Measurements from ENCODE around the gene CEP104. TPM values are rescaled to one million over a fixed set of nuclear protein-coding genes. Genes with fewer than 3 reads are reported as not detected.

CEP104 gene
- total RNA-seq, 3 donors from 2014 or later, result 24.0 to 33.8 (median 30.5) TPM

DNA sequence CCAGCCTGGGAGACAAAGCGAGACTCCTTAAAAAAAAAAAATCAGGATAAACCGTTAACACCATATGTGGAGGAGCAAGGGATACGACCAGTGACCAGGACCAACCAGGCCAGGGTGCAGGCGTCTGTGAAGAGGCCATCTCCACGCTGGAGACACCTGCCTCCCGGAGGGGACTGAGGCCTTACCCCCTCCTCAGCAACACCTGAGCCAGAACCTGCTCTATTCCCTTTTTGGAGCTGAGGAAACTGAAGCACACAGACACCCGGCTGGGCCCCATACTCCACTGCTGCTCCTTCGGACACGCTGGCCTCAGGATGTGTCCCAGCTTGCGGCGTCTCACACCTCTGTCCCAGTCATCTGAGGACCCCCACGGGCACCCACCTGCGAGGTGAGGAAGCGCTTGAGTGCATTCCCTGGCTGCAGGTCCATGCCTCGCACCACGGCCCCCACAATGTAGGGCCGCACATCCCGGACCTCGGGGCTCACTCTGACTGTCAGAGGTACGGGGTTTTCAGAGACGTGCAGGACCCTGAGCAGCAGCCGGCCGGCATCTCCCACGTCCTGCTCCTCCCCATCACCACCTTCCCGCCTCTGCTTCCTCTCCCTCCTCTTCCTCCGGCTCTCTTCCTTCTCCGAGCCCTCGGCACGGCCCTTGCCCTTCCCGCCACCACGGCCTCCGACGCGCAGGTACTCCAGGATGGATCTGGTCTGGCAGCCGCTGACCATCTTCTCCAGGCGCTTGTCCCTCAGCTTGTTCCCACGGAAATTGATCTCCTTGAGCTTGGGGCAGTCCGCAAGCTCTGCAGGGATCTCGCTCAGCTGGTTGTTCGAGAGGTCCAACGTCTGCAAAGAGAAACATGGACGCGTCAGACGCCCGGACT is 70.3 kb downstream of the CEP104 start:
- no peak for TF ChIP-seq POLR2A (IDR thresholded peaks at IDR 0.05)
- TF ChIP-seq, protein P1, sequence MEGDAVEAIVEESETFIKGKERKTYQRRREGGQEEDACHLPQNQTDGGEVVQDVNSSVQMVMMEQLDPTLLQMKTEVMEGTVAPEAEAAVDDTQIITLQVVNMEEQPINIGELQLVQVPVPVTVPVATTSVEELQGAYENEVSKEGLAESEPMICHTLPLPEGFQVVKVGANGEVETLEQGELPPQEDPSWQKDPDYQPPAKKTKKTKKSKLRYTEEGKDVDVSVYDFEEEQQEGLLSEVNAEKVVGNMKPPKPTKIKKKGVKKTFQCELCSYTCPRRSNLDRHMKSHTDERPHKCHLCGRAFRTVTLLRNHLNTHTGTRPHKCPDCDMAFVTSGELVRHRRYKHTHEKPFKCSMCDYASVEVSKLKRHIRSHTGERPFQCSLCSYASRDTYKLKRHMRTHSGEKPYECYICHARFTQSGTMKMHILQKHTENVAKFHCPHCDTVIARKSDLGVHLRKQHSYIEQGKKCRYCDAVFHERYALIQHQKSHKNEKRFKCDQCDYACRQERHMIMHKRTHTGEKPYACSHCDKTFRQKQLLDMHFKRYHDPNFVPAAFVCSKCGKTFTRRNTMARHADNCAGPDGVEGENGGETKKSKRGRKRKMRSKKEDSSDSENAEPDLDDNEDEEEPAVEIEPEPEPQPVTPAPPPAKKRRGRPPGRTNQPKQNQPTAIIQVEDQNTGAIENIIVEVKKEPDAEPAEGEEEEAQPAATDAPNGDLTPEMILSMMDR (IDR thresholded peaks at IDR 0.05), result no peak
- no peak for TF ChIP-seq POLR2AphosphoS5 (IDR thresholded peaks at IDR 0.05)
- intact Hi-C loops (cut with DNase I; ENCODE audit: low total_unique reads), result no loop called here
- no peaks in the 10 kb centered on the region for H3K9me3 ChIP-seq
- peaks cover 0 to 6% of the 10 kb centered on the region in 2 donors for H3K4me1 ChIP-seq
- no peak overlapping the region for H3K4me3 ChIP-seq
- no peak for DNase-seq (ENCODE audit: low spot score in 2 of 2)
- no peak overlapping the region for H3K27ac ChIP-seq
- no peaks in the 10 kb centered on the region for H3K27me3 ChIP-seq
- peaks cover 5% of the 10 kb centered on the region for H3K36me3 ChIP-seq

DNA sequence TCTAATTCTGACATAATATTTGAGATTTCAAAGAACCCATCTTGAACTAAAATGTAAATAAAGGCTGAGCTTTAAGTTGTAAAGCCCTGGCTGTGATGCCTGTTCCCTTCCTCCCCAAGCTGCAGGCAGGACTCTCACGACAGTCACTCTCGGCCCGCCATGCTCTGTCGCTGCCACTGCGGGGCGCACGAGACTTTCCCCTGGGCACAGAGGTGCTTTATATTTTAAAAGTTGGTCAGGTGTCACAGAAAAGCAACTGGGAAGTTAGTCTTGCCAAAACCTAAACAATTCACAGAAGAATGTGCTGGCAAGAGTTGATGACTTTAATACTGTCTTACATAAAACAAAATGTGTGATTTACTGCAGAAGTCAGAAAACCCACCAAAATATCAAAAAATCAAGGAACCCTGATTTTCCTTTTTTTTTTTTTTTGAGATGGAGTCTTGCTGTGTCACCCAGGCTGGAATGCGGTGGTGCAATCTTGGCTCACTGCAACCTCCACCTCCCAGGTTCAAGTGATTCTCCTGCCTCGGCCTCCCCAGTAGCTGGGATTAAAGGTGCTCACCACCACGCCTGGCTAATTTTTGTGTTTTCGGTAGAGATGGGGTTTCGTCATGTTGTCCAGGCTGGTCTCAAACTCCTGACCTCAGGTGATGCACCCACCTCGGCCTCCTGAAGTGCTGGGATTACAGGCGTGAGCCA is 71.4 kb downstream of the CEP104 start:
- DNase-seq (ENCODE audit: low spot score in 2 of 2), result peak in 1 of 2 donors; percentile 33
- TF ChIP-seq, protein P1 (IDR thresholded peaks at IDR 0.05), result peak in 1 of 3 donors; percentile 43
- no peak for TF ChIP-seq POLR2A (IDR thresholded peaks at IDR 0.05)
- TF ChIP-seq POLR2AphosphoS5 (IDR thresholded peaks at IDR 0.05), result no peak
- H3K36me3 ChIP-seq, result peaks cover 5% of the 10 kb centered on the region
- no peaks in the 10 kb centered on the region for H3K27me3 ChIP-seq
- H3K27ac ChIP-seq, result no peak overlapping the region
- peaks cover 0 to 6% of the 10 kb centered on the region in 2 donors for H3K4me1 ChIP-seq
- no peak overlapping the region for H3K4me3 ChIP-seq
- H3K9me3 ChIP-seq, result no peaks in the 10 kb centered on the region
- intact Hi-C loops (cut with DNase I; ENCODE audit: low total_unique reads), result no loop called here

DNA sequence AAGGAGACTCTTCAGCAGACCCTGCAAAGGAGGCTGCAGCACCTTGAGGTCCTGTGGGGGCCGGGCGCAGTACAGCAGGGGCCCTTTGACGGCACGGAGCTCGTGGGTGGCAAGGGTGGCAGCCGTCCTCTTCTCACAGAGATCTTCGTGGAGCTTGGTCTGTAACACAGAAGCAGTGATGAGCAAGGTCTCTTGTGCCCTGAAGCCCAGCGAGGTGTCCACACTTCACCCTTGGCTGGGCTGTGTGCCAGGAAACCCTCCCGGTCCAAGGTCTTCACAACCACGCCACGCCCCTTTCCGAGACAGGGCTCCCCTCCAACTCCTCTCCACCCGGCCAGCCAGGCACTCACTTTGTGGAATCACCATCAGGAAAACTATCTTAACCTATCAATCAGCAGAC is 72.0 kb downstream of the CEP104 start:
- H3K36me3 ChIP-seq, result peaks cover 9% of the 10 kb centered on the region
- intact Hi-C loops (cut with DNase I; ENCODE audit: low total_unique reads), result no loop called here
- DNase-seq (ENCODE audit: low spot score in 2 of 2), result no peak
- TF ChIP-seq POLR2A (IDR thresholded peaks at IDR 0.05), result no peak
- TF ChIP-seq POLR2AphosphoS5 (IDR thresholded peaks at IDR 0.05), result no peak
- TF ChIP-seq, protein P1 (IDR thresholded peaks at IDR 0.05), result no peak
- H3K4me1 ChIP-seq, result peaks cover 0 to 6% of the 10 kb centered on the region in 2 donors
- no peaks in the 10 kb centered on the region for H3K9me3 ChIP-seq
- no peak overlapping the region for H3K27ac ChIP-seq
- H3K27me3 ChIP-seq, result no peaks in the 10 kb centered on the region
- no peak overlapping the region for H3K4me3 ChIP-seq

DNA sequence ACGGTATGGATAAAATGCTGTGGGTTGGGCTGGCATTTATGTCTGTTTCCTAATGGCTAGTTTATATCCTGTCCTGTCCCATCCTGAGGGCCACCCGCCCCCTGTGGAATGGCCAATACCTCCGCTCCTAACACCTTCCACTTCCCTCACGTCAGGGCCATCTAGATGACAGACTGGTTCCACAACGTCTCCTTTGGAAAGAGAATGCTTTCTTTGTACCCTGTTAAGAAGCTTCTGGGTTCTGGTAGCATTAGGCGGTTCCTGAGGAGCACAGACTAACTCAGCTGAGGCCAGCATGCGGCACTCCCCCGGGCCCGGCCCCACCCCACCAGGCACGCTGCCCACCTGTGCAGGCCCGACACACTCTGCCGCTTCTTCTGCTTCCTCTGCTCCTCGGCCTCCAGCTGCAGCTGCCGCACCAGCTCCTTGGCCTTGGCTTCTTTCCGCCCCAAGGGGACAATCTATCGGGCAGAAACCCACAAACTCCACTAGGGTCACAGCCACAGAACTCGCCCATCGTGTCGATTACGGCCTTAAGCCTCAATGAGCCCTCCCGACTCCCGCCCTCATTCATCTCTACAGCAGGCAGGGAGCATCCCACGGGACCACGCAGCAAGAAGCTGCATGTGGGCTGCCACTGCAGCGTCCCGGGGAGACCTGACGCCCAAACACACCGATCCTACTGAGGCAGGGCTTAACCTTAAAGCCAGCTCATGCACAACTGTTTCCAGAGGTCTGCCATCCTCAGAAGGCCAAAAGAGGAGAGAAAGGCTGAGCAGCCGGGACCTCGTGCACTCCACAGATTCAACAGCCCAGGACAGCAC is 73.1 kb downstream of the CEP104 start:
- Histone ChIP-seq H3K4me3 (no peak overlapping the region), H3K27me3 (no peaks in the 10 kb centered on the region), H3K27ac (peak overlapping the region; percentile 19 to 65), H3K4me1 (no peaks in the 10 kb centered on the region), H3K9me3 (no peaks in the 10 kb centered on the region), H3K36me3 (peaks cover 12% of the 10 kb centered on the region)
- TF ChIP-seq POLR2AphosphoS5 (IDR thresholded peaks at IDR 0.05) (no peak), POLR2A (IDR thresholded peaks at IDR 0.05) (no peak)
- TF ChIP-seq, protein P1 (IDR thresholded peaks at IDR 0.05), result no peak
- intact Hi-C loops (cut with DNase I; ENCODE audit: low total_unique reads), result no loop called here
- peak in 1 of 2 donors; percentile 67 for DNase-seq (ENCODE audit: low spot score in 2 of 2)
